HepG2 (cell line): ENCODE results near the gene TCF25. TPM values are rescaled to one million over a fixed set of nuclear protein-coding genes. Genes with fewer than 3 reads are reported as not detected.
A peak's percentile ranks its signal among the peaks of the same experiment; 100 is the strongest.

Experiments used
- KDM1A ChIP-seq: IDR thresholded peaks from 2 replicates; pipeline ENCODE4 v1.6.1; 2016; ENCODE audit warnings: missing compliant biosample characterization
- MIER3 ChIP-seq: IDR thresholded peaks from 2 replicates; pipeline ENCODE4 v1.6.1; 2016; ENCODE audit warnings: missing compliant biosample characterization, borderline replicate concordance
- MYNN ChIP-seq: sonication (generic); formaldehyde crosslinking; IDR thresholded peaks from 2 replicates; pipeline ENCODE4 v1.4.0; 2020; ENCODE audit warnings: mild to moderate bottlenecking, low read depth, missing genetic modification reagents
- SMARCE1 ChIP-seq: fragments of 450-650 bp; IDR thresholded peaks from 2 replicates; pipeline ENCODE4 v1.6.1; 2017; ENCODE audit warnings: borderline replicate concordance
- ZIK1 ChIP-seq: sonication (generic); formaldehyde crosslinking; IDR thresholded peaks from 2 replicates; pipeline ENCODE4 v1.5.0; 2020; ENCODE audit warnings: mild to moderate bottlenecking, low read depth, missing genetic modification reagents, borderline replicate concordance
- ZMYM4 ChIP-seq: sonication (generic); formaldehyde crosslinking; IDR thresholded peaks from 2 replicates; pipeline ENCODE4 v1.8.1; 2023; ENCODE audit warnings: mild to moderate bottlenecking, missing genetic modification reagents
- ZNF333 ChIP-seq: sonication (generic); formaldehyde crosslinking; IDR thresholded peaks from 2 replicates; pipeline ENCODE4 v1.4.0; 2020; ENCODE audit warnings: mild to moderate bottlenecking, missing genetic modification reagents, borderline replicate concordance
- ZSCAN25 ChIP-seq: sonication (generic); formaldehyde crosslinking; IDR thresholded peaks from 2 replicates; pipeline ENCODE4 v1.8.0; 2022; ENCODE audit warnings: mild to moderate bottlenecking, missing genetic modification reagents
- polyA plus RNA-seq, 8 experiments: library from polyadenylated mRNA; depleted of rRNA in 3 of 8; stranded (reverse) in 7 of 8; unstranded in 1 of 8; fragments of >200 nt; fragmentation: Illumina TruSeq in 4 of 8; extraction: Trizol in 4 of 8; gene quantifications; 2 replicates each; pipeline versions ENCODE4 v1.2.1 to v1.2.3, GENCODE V29; 2011 to 2016; ENCODE audit warnings: low read depth in 4 of 8, missing spikeins in 1 of 8, mixed read lengths in 1 of 8; ENCODE audit not compliant: insufficient read depth in 1 of 8
- total RNA-seq, 5 experiments: library from RNA; depleted of rRNA; stranded (reverse); fragments of >200 nt; fragmentation: Illumina TruSeq; extraction: Trizol; gene quantifications; 2 replicates each; pipeline ENCODE4 v1.2.3, GENCODE V29; 2016; ENCODE audit warnings: low read depth in 1 of 5
- TF ChIP-seq, protein P1 (sequence below): sonication (generic); formaldehyde crosslinking; IDR thresholded peaks from 2 replicates; pipeline ENCODE4 v1.4.0; 2020; ENCODE audit warnings: missing genetic modification reagents, borderline replicate concordance
- TF ChIP-seq, protein P2 (sequence below): sonication (generic); formaldehyde crosslinking; IDR thresholded peaks from 2 replicates; pipeline ENCODE4 v1.5.0; 2020; ENCODE audit warnings: missing genetic modification reagents
- TF ChIP-seq, protein P3 (sequence below): sonication (generic); formaldehyde crosslinking; IDR thresholded peaks from 2 replicates; pipeline ENCODE4 v1.4.0; 2020; ENCODE audit warnings: missing genetic modification reagents, low read depth, mild to moderate bottlenecking, borderline replicate concordance
- TF ChIP-seq, protein P4 (sequence below): sonication (generic); formaldehyde crosslinking; IDR thresholded peaks from 2 replicates; pipeline ENCODE4 v1.8.1; 2022; ENCODE audit warnings: mild to moderate bottlenecking, missing genetic modification reagents
- TF ChIP-seq, protein P5 (sequence below): IDR thresholded peaks from 2 replicates; pipeline ENCODE4 v1.6.1; 2016
- TF ChIP-seq, protein P6 (sequence below), 2 experiments: sonication (generic) in 1 of 2; formaldehyde crosslinking in 1 of 2; IDR thresholded peaks; 2 replicates each; pipeline versions ENCODE4 v1.6.1 to v1.9.0; 2014 to 2022; ENCODE audit warnings: antibody characterized with exemption in 1 of 2, borderline replicate concordance in 1 of 2, inconsistent platforms in 1 of 2, low read depth in 1 of 2, missing genetic modification reagents in 1 of 2

TCF25 gene
- total and polyA plus RNA-seq, 2 of the 13 experiments (the other 11 are each of a cell fraction or from before 2014, with no cell fraction given), result 138 to 206 TPM

DNA sequence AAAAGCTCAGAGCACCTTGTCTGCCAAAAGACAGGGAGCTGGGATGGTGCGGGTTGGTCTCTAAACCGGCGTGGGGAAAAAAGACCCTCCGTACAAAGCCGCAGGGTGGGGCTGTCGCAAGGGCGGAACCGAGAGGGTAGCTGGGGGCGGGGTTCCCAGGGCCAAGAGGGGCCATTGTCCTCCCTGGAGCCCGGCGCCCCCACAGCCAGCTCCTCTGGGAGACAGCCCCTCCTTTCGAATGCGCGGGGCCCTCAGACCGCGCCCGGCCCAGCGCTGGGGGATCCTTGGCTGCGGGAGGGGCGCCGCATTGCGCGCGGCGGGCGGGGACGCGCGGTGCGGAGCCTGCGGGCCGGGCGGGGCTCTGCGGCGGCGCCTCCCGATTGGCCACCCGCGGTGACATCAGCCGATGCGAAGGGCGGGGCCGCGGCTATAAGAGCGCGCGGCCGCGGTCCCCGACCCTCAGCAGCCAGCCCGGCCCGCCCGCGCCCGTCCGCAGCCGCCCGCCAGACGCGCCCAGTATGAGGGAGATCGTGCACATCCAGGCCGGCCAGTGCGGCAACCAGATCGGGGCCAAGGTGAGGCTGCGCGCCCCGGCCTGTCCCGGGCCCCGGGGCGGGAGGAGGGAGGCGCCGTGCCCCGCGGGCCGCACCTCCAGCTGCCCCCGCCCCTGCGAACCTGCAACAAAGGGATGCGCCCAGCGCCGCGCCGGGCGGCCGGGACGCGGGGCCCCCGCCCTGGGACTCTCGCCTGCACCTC lies 49.7 kb downstream of the TCF25 start, which contains the start of gene TUBB3 (continued):
- TF ChIP-seq, protein P1, sequence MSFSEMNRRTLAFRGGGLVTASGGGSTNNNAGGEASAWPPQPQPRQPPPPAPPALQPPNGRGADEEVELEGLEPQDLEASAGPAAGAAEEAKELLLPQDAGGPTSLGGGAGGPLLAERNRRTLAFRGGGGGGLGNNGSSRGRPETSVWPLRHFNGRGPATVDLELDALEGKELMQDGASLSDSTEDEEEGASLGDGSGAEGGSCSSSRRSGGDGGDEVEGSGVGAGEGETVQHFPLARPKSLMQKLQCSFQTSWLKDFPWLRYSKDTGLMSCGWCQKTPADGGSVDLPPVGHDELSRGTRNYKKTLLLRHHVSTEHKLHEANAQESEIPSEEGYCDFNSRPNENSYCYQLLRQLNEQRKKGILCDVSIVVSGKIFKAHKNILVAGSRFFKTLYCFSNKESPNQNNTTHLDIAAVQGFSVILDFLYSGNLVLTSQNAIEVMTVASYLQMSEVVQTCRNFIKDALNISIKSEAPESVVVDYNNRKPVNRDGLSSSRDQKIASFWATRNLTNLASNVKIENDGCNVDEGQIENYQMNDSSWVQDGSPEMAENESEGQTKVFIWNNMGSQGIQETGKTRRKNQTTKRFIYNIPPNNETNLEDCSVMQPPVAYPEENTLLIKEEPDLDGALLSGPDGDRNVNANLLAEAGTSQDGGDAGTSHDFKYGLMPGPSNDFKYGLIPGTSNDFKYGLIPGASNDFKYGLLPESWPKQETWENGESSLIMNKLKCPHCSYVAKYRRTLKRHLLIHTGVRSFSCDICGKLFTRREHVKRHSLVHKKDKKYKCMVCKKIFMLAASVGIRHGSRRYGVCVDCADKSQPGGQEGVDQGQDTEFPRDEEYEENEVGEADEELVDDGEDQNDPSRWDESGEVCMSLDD, result peak; percentile 7; the same call in 1 of the 2 replicates
- peak; percentile 18 for TF ChIP-seq ZSCAN25
- peak; percentile 14; the same call in 1 of the 2 replicates for TF ChIP-seq ZNF333
- TF ChIP-seq, protein P2, sequence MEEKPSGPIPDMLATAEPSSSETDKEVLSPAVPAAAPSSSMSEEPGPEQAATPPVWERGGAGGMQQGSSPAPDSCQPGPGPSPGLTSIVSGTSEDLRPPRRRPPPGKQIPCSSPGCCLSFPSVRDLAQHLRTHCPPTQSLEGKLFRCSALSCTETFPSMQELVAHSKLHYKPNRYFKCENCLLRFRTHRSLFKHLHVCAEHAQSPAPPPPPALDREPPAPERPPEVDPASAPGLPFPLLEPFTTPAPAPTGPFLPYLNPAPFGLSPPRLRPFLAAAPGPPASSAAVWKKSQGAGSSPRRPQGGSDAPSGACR (CRISPR knock-in tag), result 0 out of 2 replicates have a peak, but pooled peaks have one; percentile 70
- TF ChIP-seq, protein P3, sequence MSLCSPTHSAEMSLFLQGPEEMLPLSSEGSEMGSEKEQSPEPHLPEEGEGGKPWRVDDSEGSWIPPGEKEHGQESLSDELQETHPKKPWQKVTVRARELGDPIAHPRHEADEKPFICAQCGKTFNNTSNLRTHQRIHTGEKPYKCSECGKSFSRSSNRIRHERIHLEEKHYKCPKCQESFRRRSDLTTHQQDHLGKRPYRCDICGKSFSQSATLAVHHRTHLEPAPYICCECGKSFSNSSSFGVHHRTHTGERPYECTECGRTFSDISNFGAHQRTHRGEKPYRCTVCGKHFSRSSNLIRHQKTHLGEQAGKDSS (CRISPR knock-in tag), result peak; percentile 38; the same call in 1 of the 2 replicates
- TF ChIP-seq, protein P4, sequence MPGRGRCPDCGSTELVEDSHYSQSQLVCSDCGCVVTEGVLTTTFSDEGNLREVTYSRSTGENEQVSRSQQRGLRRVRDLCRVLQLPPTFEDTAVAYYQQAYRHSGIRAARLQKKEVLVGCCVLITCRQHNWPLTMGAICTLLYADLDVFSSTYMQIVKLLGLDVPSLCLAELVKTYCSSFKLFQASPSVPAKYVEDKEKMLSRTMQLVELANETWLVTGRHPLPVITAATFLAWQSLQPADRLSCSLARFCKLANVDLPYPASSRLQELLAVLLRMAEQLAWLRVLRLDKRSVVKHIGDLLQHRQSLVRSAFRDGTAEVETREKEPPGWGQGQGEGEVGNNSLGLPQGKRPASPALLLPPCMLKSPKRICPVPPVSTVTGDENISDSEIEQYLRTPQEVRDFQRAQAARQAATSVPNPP, result no peak
- TF ChIP-seq KDM1A (CRISPR knock-in tag), result no peak
- TF ChIP-seq ZMYM4 (CRISPR knock-in tag), result peak; percentile 79
- TF ChIP-seq MYNN, result no peak
- TF ChIP-seq, protein P5, sequence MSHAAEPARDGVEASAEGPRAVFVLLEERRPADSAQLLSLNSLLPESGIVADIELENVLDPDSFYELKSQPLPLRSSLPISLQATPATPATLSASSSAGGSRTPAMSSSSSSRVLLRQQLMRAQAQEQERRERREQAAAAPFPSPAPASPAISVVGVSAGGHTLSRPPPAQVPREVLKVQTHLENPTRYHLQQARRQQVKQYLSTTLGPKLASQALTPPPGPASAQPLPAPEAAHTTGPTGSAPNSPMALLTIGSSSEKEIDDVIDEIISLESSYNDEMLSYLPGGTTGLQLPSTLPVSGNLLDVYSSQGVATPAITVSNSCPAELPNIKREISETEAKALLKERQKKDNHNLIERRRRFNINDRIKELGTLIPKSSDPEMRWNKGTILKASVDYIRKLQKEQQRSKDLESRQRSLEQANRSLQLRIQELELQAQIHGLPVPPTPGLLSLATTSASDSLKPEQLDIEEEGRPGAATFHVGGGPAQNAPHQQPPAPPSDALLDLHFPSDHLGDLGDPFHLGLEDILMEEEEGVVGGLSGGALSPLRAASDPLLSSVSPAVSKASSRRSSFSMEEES, result no peak
- TF ChIP-seq MIER3 (CRISPR knock-in tag), result no peak
- TF ChIP-seq SMARCE1, result no peak
- TF ChIP-seq, protein P6, sequence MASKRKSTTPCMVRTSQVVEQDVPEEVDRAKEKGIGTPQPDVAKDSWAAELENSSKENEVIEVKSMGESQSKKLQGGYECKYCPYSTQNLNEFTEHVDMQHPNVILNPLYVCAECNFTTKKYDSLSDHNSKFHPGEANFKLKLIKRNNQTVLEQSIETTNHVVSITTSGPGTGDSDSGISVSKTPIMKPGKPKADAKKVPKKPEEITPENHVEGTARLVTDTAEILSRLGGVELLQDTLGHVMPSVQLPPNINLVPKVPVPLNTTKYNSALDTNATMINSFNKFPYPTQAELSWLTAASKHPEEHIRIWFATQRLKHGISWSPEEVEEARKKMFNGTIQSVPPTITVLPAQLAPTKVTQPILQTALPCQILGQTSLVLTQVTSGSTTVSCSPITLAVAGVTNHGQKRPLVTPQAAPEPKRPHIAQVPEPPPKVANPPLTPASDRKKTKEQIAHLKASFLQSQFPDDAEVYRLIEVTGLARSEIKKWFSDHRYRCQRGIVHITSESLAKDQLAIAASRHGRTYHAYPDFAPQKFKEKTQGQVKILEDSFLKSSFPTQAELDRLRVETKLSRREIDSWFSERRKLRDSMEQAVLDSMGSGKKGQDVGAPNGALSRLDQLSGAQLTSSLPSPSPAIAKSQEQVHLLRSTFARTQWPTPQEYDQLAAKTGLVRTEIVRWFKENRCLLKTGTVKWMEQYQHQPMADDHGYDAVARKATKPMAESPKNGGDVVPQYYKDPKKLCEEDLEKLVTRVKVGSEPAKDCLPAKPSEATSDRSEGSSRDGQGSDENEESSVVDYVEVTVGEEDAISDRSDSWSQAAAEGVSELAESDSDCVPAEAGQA (IDR thresholded peaks at IDR 0.05; ENCODE audit: low read depth), result no peak
- TF ChIP-seq, protein P6 (CRISPR knock-in tag; IDR thresholded peaks at IDR 0.05; ENCODE audit: borderline replicate concordance), result 0 out of 2 replicates have a peak, but pooled peaks have one; percentile 46
- peak; percentile 75 for TF ChIP-seq ZIK1
